Activated T-cell treated with anti-CD3 and anti-CD28 coated beads, Interleukin-2, amount 50 U/mL, for 48 hours (primary cell): Measurements from ENCODE around the gene TARBP1.
"Not testable (repeated sequence)": the region's sequence is repeated elsewhere in the genome, so short reads cannot be mapped to it uniquely, and the experiment has no call there.

Experiments used
- DNase-seq, 2 experiments: peaks; one replicate each; pipeline ENCODE4 v3.0.0-alpha.2; 2020

Gene TARBP1

GRCh38 chr1:234478481-234479309, at the start of gene TARBP1:
Gene TARBP1 (minus strand): TSS chr1:234479179. CDS start chr1:234479103, 76 bp downstream.
- DNase-seq = peak; percentile 82 to 85

- DNase-seq = no peak
These were observed 49.3 kb upstream of the TARBP1 start for GRCh38 chr1:234528074-234528865.

- no peak for DNase-seq
These were observed 48.4 kb upstream of the TARBP1 start for GRCh38 chr1:234527346-234527745.

GRCh38 chr1:234526922-234527321, 47.9 kb upstream of the TARBP1 start:
- no peak for DNase-seq

GRCh38 chr1:234525099-234525799, 46.3 kb upstream of the TARBP1 start:
- no peak for DNase-seq

GRCh38 chr1:234521836-234522235, 42.9 kb upstream of the TARBP1 start:
- DNase-seq = no peak

- no peak for DNase-seq
These were observed 42.2 kb upstream of the TARBP1 start for GRCh38 chr1:234520908-234521817.

GRCh38 chr1:234519506-234519905, 40.5 kb upstream of the TARBP1 start:
- no peak for DNase-seq

- no peak for DNase-seq
These were observed 39.9 kb upstream of the TARBP1 start for GRCh38 chr1:234518876-234519275.

- DNase-seq = not testable (repeated sequence)
These were observed 39.1 kb upstream of the TARBP1 start for GRCh38 chr1:234518086-234518485.

- DNase-seq = no peak
These were observed 38.3 kb upstream of the TARBP1 start for GRCh38 chr1:234517110-234517802.

GRCh38 chr1:234515821-234516241, 36.9 kb upstream of the TARBP1 start:
- no peak for DNase-seq

- DNase-seq = no peak
These were observed 36.4 kb upstream of the TARBP1 start for GRCh38 chr1:234515411-234515810.

GRCh38 chr1:234512451-234512861, 33.5 kb upstream of the TARBP1 start:
- DNase-seq = no peak

GRCh38 chr1:234509457-234510328, 30.7 kb upstream of the TARBP1 start:
- DNase-seq = no peak

GRCh38 chr1:234507626-234508387, 28.8 kb upstream of the TARBP1 start:
- DNase-seq = no peak

GRCh38 chr1:234507089-234507488, 28.1 kb upstream of the TARBP1 start:
- DNase-seq = no peak

- no peak for DNase-seq
These were observed 26.8 kb upstream of the TARBP1 start for GRCh38 chr1:234505769-234506102.

- DNase-seq = no peak
These were observed 26.2 kb upstream of the TARBP1 start for GRCh38 chr1:234504969-234505768.
